Heart right ventricle (tissue), 16 donors: ENCODE results near the gene IRF2BP2. TPM values are rescaled to one million over a fixed set of nuclear protein-coding genes. Genes with fewer than 3 reads are reported as not detected.

ENCODE experiments used
- ATAC-seq, 8 donors: fragments of 200-7000 bp; cut with Tn5 transposase; one replicate each; pipeline ENCODE4 v1.9.1; 2020; ENCODE audit warnings: mild to moderate bottlenecking in 8 of 8, moderate library complexity in 8 of 8, moderate number of reproducible peaks in 1 of 8
- DNase-seq, 2 donors: peaks; one replicate each; pipeline ENCODE4 v3.0.0-alpha.2; 2020
- H3K27ac ChIP-seq, 10 donors: fragments of 200-600 bp; sonication (generic) in 2 of 10; one replicate each; pipeline versions ENCODE4 v1.5.0 to v1.8.0; 2020 to 2022; ENCODE audit warnings: mild to moderate bottlenecking in 3 of 10
- H3K27me3 ChIP-seq, 7 donors: fragments of 200-600 bp; one replicate each; pipeline ENCODE4 v1.8.0; 2021 to 2022; ENCODE audit warnings: mild to moderate bottlenecking in 2 of 7
- H3K36me3 ChIP-seq, 9 donors: fragments of 200-600 bp; sonication (generic) in 1 of 9; one replicate each; pipeline versions ENCODE4 v1.5.0 to v1.8.0; 2020 to 2022; ENCODE audit warnings: mild to moderate bottlenecking in 2 of 9
- H3K4me1 ChIP-seq, 9 donors: fragments of 200-600 bp; sonication (generic) in 1 of 9; one replicate each; pipeline versions ENCODE4 v1.5.0 to v1.8.0; 2020 to 2022; ENCODE audit warnings: mild to moderate bottlenecking in 4 of 9
- H3K4me3 ChIP-seq, 10 donors: fragments of 200-600 bp; sonication (generic) in 2 of 10; one replicate each; pipeline versions ENCODE4 v1.5.0 to v1.8.0; 2020 to 2022; ENCODE audit warnings: mild to moderate bottlenecking in 7 of 10, moderate library complexity in 2 of 10
- H3K9me3 ChIP-seq, 11 donors: fragments of 200-600 bp in 10 of 11; sonication (generic) in 2 of 11; one replicate each; pipeline versions ENCODE4 v1.5.0 to v1.8.0; 2013 to 2022; ENCODE audit warnings: mild to moderate bottlenecking in 2 of 11, control low read depth in 1 of 11, moderate library complexity in 1 of 11
- CTCF ChIP-seq, 9 donors: fragments of 200-600 bp; sonication (generic) in 2 of 9; IDR thresholded peaks; one replicate each; pipeline versions ENCODE4 v1.5.0 to v1.8.0; 2021 to 2022; ENCODE audit warnings: antibody characterized with exemption in 9 of 9, mild to moderate bottlenecking in 5 of 9, moderate library complexity in 1 of 9
- WGBS, 2 donors: extraction: QIAGEN DNeasy Blood & Tissue Kit; methylation state at CpG; one replicate each; pipeline ENCODE4 v1.1.7; 2013; ENCODE audit warnings: inconsistent platforms in 1 of 2; 5-methylcytosine and 5-hydroxymethylcytosine counted together
- intact Hi-C, 10 donors: fragments of 100-400 bp; cut with DNase I; formaldehyde crosslinking; loops; one replicate each; pipeline versions ENCODE4 v1.11.1 to v1.14.2; 2022
- polyA plus RNA-seq, 2 donors: library from polyadenylated mRNA; stranded (reverse); fragments of 200-250 nt; gene quantifications; one replicate each; pipeline ENCODE4 v1.2.3, GENCODE V29; 2013
- total RNA-seq, 10 donors: library from RNA; stranded (reverse); fragmentation: NEBNext Ultra II Directional in 3 of 10; extraction: Animal tissue kit (Norgen Biotek cat#: 25700) in 3 of 10; gene quantifications; one replicate each; pipeline versions ENCODE4 v1.2.1 to v1.2.4, GENCODE V29; 2021 to 2023
- donor health status: Arrhythmogenic right ventricular cardiomyopathy.
- donor health status: ischemic (EF 13 %, LVEDD 7.1; RV severe dilation, severe dysfunction).
- donor health status: healthy with polysubstance abuse.
- donor health status: DM: no; HTN: yes; CAD: no.
- donor health status: DM: no; HTN: no; CAD: no.
- donor health status: ischemic (EF 25% LVEDD 6.9; RV normal size, moderate dysfunction).
- donor health status: ischemic (EF 25% LVEDD 5.7; RV mildly dilated, moderate dysfunction).
- donor health status: healthy.
- donor health status: DM: yes; HTN: yes; CAD: no.
- donor health status: Ischemic cardiomyopathy.
- donor health status: ischemic (EF 35%, LVEDD 5.7; RV mildly dilated, moderate dysfunction).
- donor health status: nonischemic (EF 11% LVEDD 7.7; RV severe dilation, severe dysfunction).
- donor health status: DM: yes; HTN: yes; CAD: no.
- donor health status: PGD.
- donor health status: ischemic (EF 29% LVEDD 5.4; RV normal size, mild dysfunction).
- donor health status: nonischemic (EF 23%, LVEDD 6.1; RV moderate dilation, normal function).

IRF2BP2 gene
- total and polyA plus RNA-seq, 12 donors, result 50.6 to 181 (median 101) TPM

- peaks cover 11 to 48% (median 40%) of the 10 kb centered on the region in 9 donors for H3K4me1 ChIP-seq
- 0 to 1% methylated on average over 89 to 115 of the region's 121 CpGs for WGBS, 2 donors
- ATAC-seq (no peak), DNase-seq (peak; percentile 24 to 62)
- no peaks in the 10 kb centered on the region for H3K27me3 ChIP-seq
- H3K36me3 ChIP-seq, result peaks cover 0 to 47% (median 23%) of the 10 kb centered on the region in 9 donors
- no peak for TF ChIP-seq CTCF (IDR thresholded peaks at IDR 0.05)
- intact Hi-C loops, result loop anchor here in 7 of 10 donors (2.0 to 10.0 kb wide), 9 partner anchors 72 to 468 kb away; no protein-coding TSS in a partner anchor
- H3K27ac ChIP-seq, result peak overlapping the region; percentile 96 to 100 (median 100)
- no peaks in the 10 kb centered on the region for H3K9me3 ChIP-seq
- H3K4me3 ChIP-seq, result peak overlapping the region; percentile 78 to 96 (median 88)
Measured at GRCh38 chr1:234608911-234609690, 877 bp downstream of the IRF2BP2 start.

GRCh38 chr1:234608025-234608910 is 1.7 kb downstream of the IRF2BP2 start:
- ATAC-seq (peak; percentile 16 to 55 (median 48)), DNase-seq (peak; percentile 70 to 87)
- Histone ChIP-seq H3K27me3 (no peaks in the 10 kb centered on the region), H3K36me3 (peaks cover 0 to 53% (median 23%) of the 10 kb centered on the region in 9 donors), H3K4me1 (peaks cover 3 to 48% (median 35%) of the 10 kb centered on the region in 9 donors), H3K27ac (peak overlapping the region; percentile 96 to 100 (median 100)), H3K9me3 (no peaks in the 10 kb centered on the region), H3K4me3 (peak overlapping the region; percentile 78 to 96 (median 88))
- WGBS, 2 donors, result 1% methylated on average over 68 of the region's 68 CpGs
- peak in 3 of 9 donors; percentile 6 to 13 (median 6) for TF ChIP-seq CTCF (IDR thresholded peaks at IDR 0.05)
- intact Hi-C loops, result loop anchor here in 7 of 10 donors (2.0 to 10.0 kb wide), 9 partner anchors 71 to 469 kb away; no protein-coding TSS in a partner anchor

GRCh38 chr1:234607109-234608024 is 2.6 kb downstream of the IRF2BP2 start:
- Histone ChIP-seq H3K36me3 (peaks cover 0 to 58% (median 23%) of the 10 kb centered on the region in 9 donors), H3K4me1 (peaks cover 3 to 50% (median 38%) of the 10 kb centered on the region in 9 donors), H3K27ac (peak overlapping the region; percentile 96 to 100 (median 100)), H3K4me3 (peak overlapping the region; percentile 78 to 96 (median 88)), H3K9me3 (no peaks in the 10 kb centered on the region), H3K27me3 (no peaks in the 10 kb centered on the region)
- 1% methylated on average over 22 of the region's 22 CpGs for WGBS, 2 donors
- TF ChIP-seq CTCF (IDR thresholded peaks at IDR 0.05), result peak in 3 of 9 donors; percentile 35 to 44 (median 42)
- intact Hi-C loops, result loop anchor here in 8 of 10 donors (2.0 to 10.0 kb wide), 12 partner anchors 70 to 475 kb away; no protein-coding TSS in a partner anchor
- DNase-seq (peak; percentile 36 to 41), ATAC-seq (peak in 2 of 8 donors; percentile 2 to 4)
